ENCODE results near the gene WDR62.

WDR62 gene

DNA sequence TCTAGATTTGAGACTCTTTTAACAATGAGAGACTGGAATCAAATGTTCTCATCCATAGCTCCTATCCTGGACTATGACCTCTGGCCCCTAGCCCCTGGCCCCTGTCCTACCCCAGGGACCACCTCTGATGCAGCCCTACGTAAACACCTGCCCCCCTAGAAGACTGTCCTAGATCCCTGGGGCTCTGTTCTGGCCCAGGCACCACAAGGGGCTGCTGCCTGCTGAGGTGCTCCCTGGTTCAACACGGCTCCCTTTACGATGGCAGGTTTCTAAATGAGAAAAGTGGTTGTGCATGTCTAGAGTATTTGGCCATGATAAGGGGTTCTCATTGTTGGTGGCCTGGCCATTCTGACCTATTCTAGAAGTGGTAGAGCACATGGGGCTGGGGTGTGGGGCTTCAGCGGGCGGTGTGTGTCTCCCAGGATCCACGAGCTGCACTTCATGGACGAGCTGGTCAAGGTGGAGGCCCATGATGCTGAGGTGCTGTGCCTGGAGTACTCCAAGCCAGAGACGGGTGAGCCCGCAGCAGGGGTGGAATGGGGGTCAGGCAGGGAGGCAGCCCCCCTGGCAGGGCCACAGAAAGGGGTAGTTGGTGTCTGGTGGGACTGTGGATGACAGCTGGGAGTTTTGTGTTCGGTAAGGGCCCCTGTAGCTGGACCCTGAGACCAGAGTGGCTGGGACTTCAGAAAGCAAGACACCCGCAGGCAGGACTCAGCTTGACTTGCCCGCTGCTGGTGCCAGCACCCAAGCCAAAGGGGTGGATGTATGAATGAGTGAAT lies 29.7 kb downstream of the WDR62 start:
- Histone ChIP-seq H3K9me3 (ENCODE audit: control insufficient read depth, insufficient read depth, low read depth, low read length) (no peaks in the 10 kb centered on the region), H3K27ac (ENCODE audit: low read depth, low read length) (no peak overlapping the region), H3K4me1 (ENCODE audit: control insufficient read depth, insufficient read depth, low read length) (no peaks in the 10 kb centered on the region), H3K27me3 (ENCODE audit: control insufficient read depth, insufficient read depth, low read length) (no peaks in the 10 kb centered on the region), H3K36me3 (ENCODE audit: control insufficient read depth, insufficient read depth, low read length) (peaks cover 90% of the 10 kb centered on the region), H3K9ac (ENCODE audit: low read length) (no peak overlapping the region), H3K4me3 (ENCODE audit: low read depth, low read length) (no peak overlapping the region)

DNA sequence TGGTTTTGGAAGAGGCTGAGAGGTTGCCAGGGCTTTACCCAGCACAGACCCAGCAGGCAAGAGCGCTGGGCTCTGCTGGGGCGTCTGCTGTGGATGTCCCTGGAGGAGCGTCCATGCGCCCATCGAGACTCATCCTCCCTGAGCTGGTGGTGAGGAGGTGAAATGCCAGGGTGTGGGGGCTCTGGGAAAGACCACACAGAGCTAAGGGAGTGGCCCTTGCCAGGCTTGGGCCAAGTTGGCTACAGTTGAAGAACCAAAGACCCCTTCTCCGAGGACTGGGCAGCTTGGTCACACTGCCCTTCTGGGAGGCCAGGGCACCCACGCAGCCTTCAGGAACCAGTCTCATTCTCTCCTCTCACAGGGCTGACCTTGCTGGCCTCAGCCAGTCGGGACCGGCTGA lies 31.6 kb downstream of the WDR62 start:
- no peak overlapping the region for H3K9ac ChIP-seq (ENCODE audit: low read length)
- peaks cover 96% of the 10 kb centered on the region for H3K36me3 ChIP-seq (ENCODE audit: control insufficient read depth, insufficient read depth, low read length)
- H3K4me3 ChIP-seq (ENCODE audit: low read depth, low read length) = no peak overlapping the region
- no peaks in the 10 kb centered on the region for H3K4me1 ChIP-seq (ENCODE audit: control insufficient read depth, insufficient read depth, low read length)
- no peaks in the 10 kb centered on the region for H3K27me3 ChIP-seq (ENCODE audit: control insufficient read depth, insufficient read depth, low read length)
- H3K9me3 ChIP-seq (ENCODE audit: control insufficient read depth, insufficient read depth, low read depth, low read length) = no peaks in the 10 kb centered on the region
- H3K27ac ChIP-seq (ENCODE audit: low read depth, low read length) = no peak overlapping the region

GRCh38 chr19:36089847-36090246 lies 35.1 kb downstream of the WDR62 start:
- Histone ChIP-seq H3K9me3 (ENCODE audit: control insufficient read depth, insufficient read depth, low read depth, low read length) (no peaks in the 10 kb centered on the region), H3K9ac (ENCODE audit: low read length) (no peak overlapping the region), H3K4me1 (ENCODE audit: control insufficient read depth, insufficient read depth, low read length) (no peaks in the 10 kb centered on the region), H3K36me3 (ENCODE audit: control insufficient read depth, insufficient read depth, low read length) (peaks cover 93% of the 10 kb centered on the region), H3K27me3 (ENCODE audit: control insufficient read depth, insufficient read depth, low read length) (no peaks in the 10 kb centered on the region), H3K27ac (ENCODE audit: low read depth, low read length) (no peak overlapping the region), H3K4me3 (ENCODE audit: low read depth, low read length) (no peak overlapping the region)

DNA sequence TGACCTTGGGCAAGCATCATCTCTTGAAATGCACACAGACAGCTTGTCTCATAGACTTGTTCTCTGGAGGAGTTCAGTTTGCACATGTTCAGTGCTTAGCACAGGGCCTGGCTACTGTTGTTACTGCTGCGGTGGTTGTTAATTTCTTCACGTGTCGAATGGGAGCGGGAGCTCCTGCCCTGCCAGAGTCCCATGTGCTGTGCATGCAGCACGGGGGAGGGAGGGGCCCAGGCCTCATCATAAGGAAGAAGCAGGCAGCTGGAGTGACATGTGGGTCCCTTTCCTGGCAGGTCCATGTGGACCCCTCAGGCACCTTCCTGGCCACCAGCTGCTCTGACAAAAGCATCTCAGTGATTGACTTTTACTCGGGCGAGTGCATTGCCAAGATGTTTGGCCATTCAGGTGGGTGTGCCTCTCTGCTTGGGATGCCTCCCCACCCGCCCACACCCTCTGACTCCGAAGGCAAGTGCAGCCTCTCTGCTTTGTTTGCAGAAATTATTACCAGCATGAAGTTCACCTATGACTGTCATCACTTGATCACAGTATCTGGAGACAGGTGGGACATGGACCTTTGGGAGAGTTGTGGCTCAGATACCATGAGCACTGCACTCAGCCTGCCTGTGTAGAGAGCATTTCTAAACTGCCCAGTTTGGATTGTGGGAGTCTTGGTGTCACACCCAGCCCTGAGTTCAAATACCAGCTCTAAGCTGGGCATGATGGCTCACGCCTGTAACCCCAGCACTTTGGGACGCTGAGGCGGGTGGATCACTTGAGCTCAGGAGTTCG lies 36.4 kb downstream of the WDR62 start:
- H3K4me1 ChIP-seq (ENCODE audit: control insufficient read depth, insufficient read depth, low read length) = no peaks in the 10 kb centered on the region
- no peaks in the 10 kb centered on the region for H3K9me3 ChIP-seq (ENCODE audit: control insufficient read depth, insufficient read depth, low read depth, low read length)
- H3K27me3 ChIP-seq (ENCODE audit: control insufficient read depth, insufficient read depth, low read length) = no peaks in the 10 kb centered on the region
- no peak overlapping the region for H3K27ac ChIP-seq (ENCODE audit: low read depth, low read length)
- no peak overlapping the region for H3K9ac ChIP-seq (ENCODE audit: low read length)
- no peak overlapping the region for H3K4me3 ChIP-seq (ENCODE audit: low read depth, low read length)
- peaks cover 94% of the 10 kb centered on the region for H3K36me3 ChIP-seq (ENCODE audit: control insufficient read depth, insufficient read depth, low read length)

- peaks cover 93% of the 10 kb centered on the region for H3K36me3 ChIP-seq (ENCODE audit: control insufficient read depth, insufficient read depth, low read length)
- no peaks in the 10 kb centered on the region for H3K9me3 ChIP-seq (ENCODE audit: control insufficient read depth, insufficient read depth, low read depth, low read length)
- no peak overlapping the region for H3K4me3 ChIP-seq (ENCODE audit: low read depth, low read length)
- H3K27ac ChIP-seq (ENCODE audit: low read depth, low read length) = no peak overlapping the region
- H3K4me1 ChIP-seq (ENCODE audit: control insufficient read depth, insufficient read depth, low read length) = no peaks in the 10 kb centered on the region
- H3K27me3 ChIP-seq (ENCODE audit: control insufficient read depth, insufficient read depth, low read length) = no peaks in the 10 kb centered on the region
- no peak overlapping the region for H3K9ac ChIP-seq (ENCODE audit: low read length)
Observed at GRCh38 chr19:36092566-36092965, 37.9 kb downstream of the WDR62 start.

GRCh38 chr19:36093146-36093662 lies 38.5 kb downstream of the WDR62 start:
- no peak overlapping the region for H3K9ac ChIP-seq (ENCODE audit: low read length)
- no peaks in the 10 kb centered on the region for H3K27me3 ChIP-seq (ENCODE audit: control insufficient read depth, insufficient read depth, low read length)
- no peaks in the 10 kb centered on the region for H3K4me1 ChIP-seq (ENCODE audit: control insufficient read depth, insufficient read depth, low read length)
- H3K36me3 ChIP-seq (ENCODE audit: control insufficient read depth, insufficient read depth, low read length) = peaks cover 91% of the 10 kb centered on the region
- no peak overlapping the region for H3K27ac ChIP-seq (ENCODE audit: low read depth, low read length)
- H3K4me3 ChIP-seq (ENCODE audit: low read depth, low read length) = no peak overlapping the region
- H3K9me3 ChIP-seq (ENCODE audit: control insufficient read depth, insufficient read depth, low read depth, low read length) = no peaks in the 10 kb centered on the region

DNA sequence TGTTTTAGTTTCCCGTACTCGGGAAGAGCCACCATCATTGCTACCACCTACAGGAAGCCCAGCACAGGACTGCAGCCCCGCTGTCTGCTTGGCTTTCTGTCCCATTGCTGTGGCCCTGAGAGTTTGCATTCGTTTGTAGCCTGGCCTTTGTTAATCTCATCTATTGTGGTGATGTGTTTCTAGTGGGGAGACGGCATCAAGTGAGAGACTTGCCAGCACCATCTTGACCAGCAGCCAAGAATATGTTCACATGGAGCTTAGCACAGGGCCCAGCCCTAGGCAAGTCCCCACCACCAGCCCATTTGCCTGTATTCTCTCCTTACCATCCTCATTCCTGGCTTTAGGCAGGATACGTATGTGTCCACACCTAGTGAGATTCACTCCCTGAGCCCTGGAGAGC lies 39.0 kb downstream of the WDR62 start:
- Histone ChIP-seq H3K9ac (ENCODE audit: low read length) (no peak overlapping the region), H3K4me3 (ENCODE audit: low read depth, low read length) (no peak overlapping the region), H3K36me3 (ENCODE audit: control insufficient read depth, insufficient read depth, low read length) (peaks cover 91% of the 10 kb centered on the region), H3K27ac (ENCODE audit: low read depth, low read length) (no peak overlapping the region), H3K9me3 (ENCODE audit: control insufficient read depth, insufficient read depth, low read depth, low read length) (no peaks in the 10 kb centered on the region), H3K4me1 (ENCODE audit: control insufficient read depth, insufficient read depth, low read length) (no peaks in the 10 kb centered on the region), H3K27me3 (ENCODE audit: control insufficient read depth, insufficient read depth, low read length) (no peaks in the 10 kb centered on the region)

DNA sequence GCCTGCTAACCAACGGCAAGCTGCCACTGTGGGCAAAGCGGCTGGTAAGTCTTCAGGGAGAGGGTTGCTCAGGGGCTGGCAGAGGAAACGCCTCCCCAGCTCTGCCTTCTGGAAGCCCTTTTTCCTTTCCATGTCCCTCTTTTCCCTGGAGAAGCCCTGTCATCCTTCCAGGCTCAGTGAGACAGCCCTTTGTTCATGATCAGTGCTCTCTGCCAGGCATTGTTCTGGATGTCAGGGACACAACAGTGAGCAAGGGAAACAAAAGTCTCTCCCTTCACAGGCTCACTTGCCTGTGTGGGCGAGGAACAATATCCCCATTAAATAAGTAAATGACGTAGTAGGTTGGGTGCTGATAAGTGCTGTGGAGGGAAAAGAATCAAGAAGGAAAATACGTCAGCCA lies 42.3 kb downstream of the WDR62 start:
- H3K4me3 ChIP-seq (ENCODE audit: low read depth, low read length) = no peak overlapping the region

GRCh38 chr19:36099166-36099785 lies 44.6 kb downstream of the WDR62 start:
- Histone ChIP-seq H3K9me3 (ENCODE audit: control insufficient read depth, insufficient read depth, low read depth, low read length) (no peaks in the 10 kb centered on the region), H3K27ac (ENCODE audit: low read depth, low read length) (no peak overlapping the region), H3K4me1 (ENCODE audit: control insufficient read depth, insufficient read depth, low read length) (no peaks in the 10 kb centered on the region), H3K9ac (ENCODE audit: low read length) (no peak overlapping the region), H3K4me3 (ENCODE audit: low read depth, low read length) (no peak overlapping the region), H3K36me3 (ENCODE audit: control insufficient read depth, insufficient read depth, low read length) (peaks cover 90% of the 10 kb centered on the region), H3K27me3 (ENCODE audit: control insufficient read depth, insufficient read depth, low read length) (no peaks in the 10 kb centered on the region)

More for the DNA sequence above, 42.3 kb downstream of the WDR62 start:
- Histone ChIP-seq H3K27me3 (ENCODE audit: control insufficient read depth, insufficient read depth, low read length) (no peaks in the 10 kb centered on the region), H3K27ac (ENCODE audit: low read depth, low read length) (no peak overlapping the region), H3K9me3 (ENCODE audit: control insufficient read depth, insufficient read depth, low read depth, low read length) (no peaks in the 10 kb centered on the region), H3K36me3 (ENCODE audit: control insufficient read depth, insufficient read depth, low read length) (peaks cover 90% of the 10 kb centered on the region), H3K4me1 (ENCODE audit: control insufficient read depth, insufficient read depth, low read length) (no peaks in the 10 kb centered on the region), H3K9ac (ENCODE audit: low read length) (no peak overlapping the region)

- Histone ChIP-seq H3K36me3 (ENCODE audit: control insufficient read depth, insufficient read depth, low read length) (peaks cover 93% of the 10 kb centered on the region), H3K27me3 (ENCODE audit: control insufficient read depth, insufficient read depth, low read length) (no peaks in the 10 kb centered on the region), H3K27ac (ENCODE audit: low read depth, low read length) (no peak overlapping the region), H3K9ac (ENCODE audit: low read length) (no peak overlapping the region), H3K4me3 (ENCODE audit: low read depth, low read length) (no peak overlapping the region), H3K9me3 (ENCODE audit: control insufficient read depth, insufficient read depth, low read depth, low read length) (no peaks in the 10 kb centered on the region), H3K4me1 (ENCODE audit: control insufficient read depth, insufficient read depth, low read length) (no peaks in the 10 kb centered on the region)
Observed at GRCh38 chr19:36100476-36100875, 45.8 kb downstream of the WDR62 start.
